Effector memory CD8-positive, alpha-beta T cell (primary cell): Measurements from ENCODE around the gene MRPL50.

Experiments used
- ATAC-seq: fragments of 150-1000 bp; cut with Tn5 transposase; replicated peaks from 2 replicates; pipeline ENCODE4 v1.10.0; 2021; ENCODE audit warnings: mild to moderate bottlenecking, moderate library complexity
- DNase-seq, 3 experiments: peaks; one replicate each; pipeline ENCODE4 v3.0.0; 2021
- H3K27ac Mint-ChIP-seq, 2 donors: one replicate each; pipeline ENCODE4 v1.8.0; 2022; ENCODE audit warnings: mild to moderate bottlenecking in 2 of 2, mixed read lengths in 2 of 2, moderate library complexity in 2 of 2
- H3K27me3 Mint-ChIP-seq, 2 donors: one replicate each; pipeline ENCODE4 v1.8.0; 2022; ENCODE audit warnings: mixed read lengths in 2 of 2
- H3K36me3 Mint-ChIP-seq: one replicate; pipeline ENCODE4 v1.8.0; 2022; ENCODE audit warnings: mild to moderate bottlenecking, moderate library complexity, mixed read lengths; ENCODE audit not compliant: insufficient read depth
- H3K4me1 Mint-ChIP-seq, 2 donors: one replicate each; pipeline ENCODE4 v1.8.0; 2022; ENCODE audit warnings: low read depth in 2 of 2, mixed read lengths in 2 of 2
- H3K4me3 Mint-ChIP-seq, 2 donors: one replicate each; pipeline ENCODE4 v1.8.0; 2022; ENCODE audit warnings: mild to moderate bottlenecking in 2 of 2, mixed read lengths in 2 of 2, moderate library complexity in 2 of 2
- H3K9me3 Mint-ChIP-seq, 2 donors: one replicate each; pipeline ENCODE4 v1.8.0; 2022; ENCODE audit warnings: mixed read lengths in 2 of 2

The MRPL50 gene

GRCh38 chr9:101381833-101382342 is 16.5 kb downstream of the MRPL50 start:
- no peak overlapping the region for H3K4me3 Mint-ChIP-seq
- no peaks in the 10 kb centered on the region for H3K36me3 Mint-ChIP-seq
- ATAC-seq (no peak), DNase-seq (no peak)
- H3K4me1 Mint-ChIP-seq = no peaks in the 10 kb centered on the region
- no peak overlapping the region for H3K27ac Mint-ChIP-seq
- peaks cover 18 to 21% of the 10 kb centered on the region in 2 donors for H3K27me3 Mint-ChIP-seq
- H3K9me3 Mint-ChIP-seq = peaks cover 5 to 15% of the 10 kb centered on the region in 2 donors

- DNase-seq (no peak), ATAC-seq (no peak)
- Mint-ChIP-seq H3K4me3 (no peak overlapping the region), H3K9me3 (peaks cover 5 to 15% of the 10 kb centered on the region in 2 donors), H3K27ac (no peak overlapping the region), H3K36me3 (no peaks in the 10 kb centered on the region), H3K27me3 (peaks cover 25 to 26% of the 10 kb centered on the region in 2 donors), H3K4me1 (no peaks in the 10 kb centered on the region)
Measured at GRCh38 chr9:101381118-101381517, 17.3 kb downstream of the MRPL50 start.

- DNase-seq = no peak
- Mint-ChIP-seq H3K4me1 (no peaks in the 10 kb centered on the region), H3K4me3 (no peak overlapping the region), H3K9me3 (peaks cover 5 to 15% of the 10 kb centered on the region in 2 donors), H3K27ac (no peak overlapping the region), H3K36me3 (no peaks in the 10 kb centered on the region), H3K27me3 (peaks cover 31 to 33% of the 10 kb centered on the region in 2 donors)
- no peak for ATAC-seq
Measured at GRCh38 chr9:101380295-101380694, 18.1 kb downstream of the MRPL50 start.

- Mint-ChIP-seq H3K36me3 (no peaks in the 10 kb centered on the region), H3K9me3 (peaks cover 0 to 8% of the 10 kb centered on the region in 2 donors), H3K27ac (no peak overlapping the region), H3K4me3 (no peak overlapping the region), H3K4me1 (no peaks in the 10 kb centered on the region), H3K27me3 (peaks cover 38 to 40% of the 10 kb centered on the region in 2 donors)
- no peak for ATAC-seq
- no peak for DNase-seq
Measured at GRCh38 chr9:101376111-101376848, 22.1 kb downstream of the MRPL50 start.

GRCh38 chr9:101375546-101375945 is 22.9 kb downstream of the MRPL50 start:
- H3K27ac Mint-ChIP-seq = no peak overlapping the region
- no peak overlapping the region for H3K4me3 Mint-ChIP-seq
- no peak for DNase-seq

GRCh38 chr9:101372327-101373118 is 25.9 kb downstream of the MRPL50 start:
- Mint-ChIP-seq H3K4me3 (no peak overlapping the region), H3K27me3 (peaks cover 34 to 44% of the 10 kb centered on the region in 2 donors), H3K9me3 (peaks cover 0 to 1% of the 10 kb centered on the region in 2 donors), H3K4me1 (no peaks in the 10 kb centered on the region), H3K36me3 (no peaks in the 10 kb centered on the region), H3K27ac (no peak overlapping the region)
- no peak for DNase-seq
- ATAC-seq = no peak

More at GRCh38 chr9:101375546-101375945, 22.9 kb downstream of the MRPL50 start:
- H3K4me1 Mint-ChIP-seq = no peaks in the 10 kb centered on the region
- peaks cover 0 to 8% of the 10 kb centered on the region in 2 donors for H3K9me3 Mint-ChIP-seq
- ATAC-seq = no peak
- H3K36me3 Mint-ChIP-seq = no peaks in the 10 kb centered on the region
- H3K27me3 Mint-ChIP-seq = peaks cover 39 to 47% of the 10 kb centered on the region in 2 donors

GRCh38 chr9:101371813-101372212 is 26.6 kb downstream of the MRPL50 start:
- H3K36me3 Mint-ChIP-seq = no peaks in the 10 kb centered on the region
- no peak overlapping the region for H3K27ac Mint-ChIP-seq
- H3K27me3 Mint-ChIP-seq = peaks cover 29 to 44% of the 10 kb centered on the region in 2 donors
- H3K4me1 Mint-ChIP-seq = no peaks in the 10 kb centered on the region
- no peak overlapping the region for H3K4me3 Mint-ChIP-seq
- ATAC-seq = no peak
- no peak for DNase-seq
- no peaks in the 10 kb centered on the region for H3K9me3 Mint-ChIP-seq

- no peak overlapping the region for H3K27ac Mint-ChIP-seq
- DNase-seq = no peak
- no peaks in the 10 kb centered on the region for H3K36me3 Mint-ChIP-seq
- ATAC-seq = no peak
- H3K4me1 Mint-ChIP-seq = no peaks in the 10 kb centered on the region
- no peak overlapping the region for H3K4me3 Mint-ChIP-seq
- no peaks in the 10 kb centered on the region for H3K9me3 Mint-ChIP-seq
- H3K27me3 Mint-ChIP-seq = peaks cover 19 to 26% of the 10 kb centered on the region in 2 donors
Measured at GRCh38 chr9:101369884-101370531, 28.4 kb downstream of the MRPL50 start.

- Mint-ChIP-seq H3K36me3 (no peaks in the 10 kb centered on the region), H3K27me3 (peaks cover 19 to 22% of the 10 kb centered on the region in 2 donors), H3K9me3 (no peaks in the 10 kb centered on the region), H3K27ac (no peak overlapping the region), H3K4me1 (no peaks in the 10 kb centered on the region), H3K4me3 (no peak overlapping the region)
- ATAC-seq (no peak), DNase-seq (no peak)
Measured at GRCh38 chr9:101369286-101369685, 29.1 kb downstream of the MRPL50 start.

GRCh38 chr9:101367323-101367722 is 31.1 kb downstream of the MRPL50 start:
- Mint-ChIP-seq H3K27me3 (peaks cover 21 to 35% of the 10 kb centered on the region in 2 donors), H3K4me1 (no peaks in the 10 kb centered on the region), H3K27ac (no peak overlapping the region), H3K4me3 (no peak overlapping the region), H3K36me3 (no peaks in the 10 kb centered on the region), H3K9me3 (no peaks in the 10 kb centered on the region)
- no peak for DNase-seq
- no peak for ATAC-seq

GRCh38 chr9:101366038-101366756 is 32.2 kb downstream of the MRPL50 start:
- no peaks in the 10 kb centered on the region for H3K9me3 Mint-ChIP-seq
- DNase-seq (no peak), ATAC-seq (no peak)

GRCh38 chr9:101365181-101365580 is 33.2 kb downstream of the MRPL50 start:
- no peaks in the 10 kb centered on the region for H3K36me3 Mint-ChIP-seq
- H3K9me3 Mint-ChIP-seq = no peaks in the 10 kb centered on the region
- H3K4me3 Mint-ChIP-seq = no peak overlapping the region
- H3K4me1 Mint-ChIP-seq = no peaks in the 10 kb centered on the region
- H3K27me3 Mint-ChIP-seq = peaks cover 17 to 26% of the 10 kb centered on the region in 2 donors
- ATAC-seq (no peak), DNase-seq (no peak)
- no peak overlapping the region for H3K27ac Mint-ChIP-seq

More at GRCh38 chr9:101366038-101366756, 32.2 kb downstream of the MRPL50 start:
- no peaks in the 10 kb centered on the region for H3K4me1 Mint-ChIP-seq
- H3K27me3 Mint-ChIP-seq = peaks cover 21 to 36% of the 10 kb centered on the region in 2 donors
- H3K4me3 Mint-ChIP-seq = no peak overlapping the region
- no peaks in the 10 kb centered on the region for H3K36me3 Mint-ChIP-seq
- no peak overlapping the region for H3K27ac Mint-ChIP-seq

GRCh38 chr9:101362450-101362849 is 36.0 kb downstream of the MRPL50 start:
- Mint-ChIP-seq H3K36me3 (no peaks in the 10 kb centered on the region), H3K4me1 (no peaks in the 10 kb centered on the region), H3K27ac (no peak overlapping the region), H3K27me3 (peaks cover 9 to 18% of the 10 kb centered on the region in 2 donors), H3K4me3 (no peak overlapping the region), H3K9me3 (no peaks in the 10 kb centered on the region)
- ATAC-seq (no peak), DNase-seq (no peak)
